Tibial artery (tissue), 4 donors: Measurements from ENCODE around the gene KCNMA1.

Experiments used
- DNase-seq, 2 donors: peaks; one replicate each; pipeline ENCODE4 v3.0.0-alpha.2; 2019
- H3K27ac ChIP-seq, 2 donors: fragments of 200-600 bp; sonication (generic) in 1 of 2; 1 replicate in 1 of 2; 2 replicates in 1 of 2; pipeline ENCODE4 v1.5.1; 2018 to 2019; ENCODE audit warnings: mild to moderate bottlenecking in 1 of 2
- H3K27me3 ChIP-seq, 2 donors: fragments of 200-600 bp; sonication (generic) in 1 of 2; one replicate each; pipeline versions ENCODE4 v1.5.1 to v1.6.0; 2016 to 2019
- H3K36me3 ChIP-seq, 3 donors: fragments of 200-600 bp; sonication (generic) in 2 of 3; one replicate each; pipeline ENCODE4 v1.5.1; 2016 to 2019; ENCODE audit warnings: mild to moderate bottlenecking in 2 of 3
- H3K4me1 ChIP-seq, 4 donors: fragments of 200-600 bp; sonication (generic) in 2 of 4; 1 replicate in 3 of 4; 2 replicates in 1 of 4; pipeline ENCODE4 v1.5.1; 2016 to 2019
- H3K4me3 ChIP-seq, 2 donors: fragments of 200-600 bp; sonication (generic) in 1 of 2; 1 replicate in 1 of 2; 2 replicates in 1 of 2; pipeline ENCODE4 v1.5.1; 2018 to 2019; ENCODE audit warnings: mild to moderate bottlenecking in 2 of 2
- H3K9me3 ChIP-seq, 3 donors: fragments of 200-600 bp; sonication (generic) in 1 of 3; one replicate each; pipeline ENCODE4 v1.5.1; 2016 to 2019
- CTCF ChIP-seq, 2 experiments: fragments of 200-600 bp in 1 of 2; fragments of 450-650 bp in 1 of 2; IDR thresholded peaks; one replicate each; pipeline ENCODE4 v1.5.1; 2017 to 2019; ENCODE audit warnings: antibody characterized with exemption in 2 of 2, mild to moderate bottlenecking in 1 of 2, moderate library complexity in 1 of 2
- intact Hi-C: fragments of 100-400 bp; cut with DNase I; formaldehyde crosslinking; loops from one replicate; pipeline ENCODE4 v1.15.0; 2023; ENCODE audit warnings: low total_unique reads

KCNMA1 gene

DNA sequence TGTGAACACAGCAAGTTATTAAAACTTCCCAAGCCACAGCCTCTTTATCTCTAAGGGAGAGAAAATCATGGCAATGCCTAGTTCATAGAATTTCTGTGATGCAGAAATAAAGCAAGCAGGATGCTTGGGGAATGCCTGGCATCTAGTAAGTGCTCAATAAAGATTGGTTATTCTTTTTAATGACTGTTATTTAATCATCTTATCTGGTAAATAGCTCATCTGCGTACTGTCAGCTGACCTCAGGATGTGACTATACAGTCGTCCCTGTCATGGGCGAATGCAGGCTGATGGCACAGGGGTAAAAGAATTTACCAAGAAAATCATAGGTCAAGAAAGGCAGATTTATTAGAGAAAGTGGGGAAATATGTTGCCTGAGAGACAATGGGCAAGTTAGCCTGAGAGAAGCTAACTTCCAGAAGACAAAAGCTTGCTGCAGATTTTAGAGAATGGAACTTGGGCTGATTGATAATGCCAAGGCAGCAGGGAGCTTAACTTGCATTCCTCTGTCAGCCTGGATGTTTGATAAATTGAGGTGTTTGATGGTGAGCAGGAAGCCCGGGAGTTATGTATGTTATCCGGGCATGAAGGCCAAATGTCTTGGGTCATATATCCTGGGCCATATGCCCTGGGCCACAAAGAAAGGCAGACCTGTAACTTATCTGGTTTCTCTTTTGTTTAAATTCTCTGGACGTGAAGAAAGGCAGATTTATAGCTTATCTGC lies 126.0 kb downstream of the KCNMA1 start:
- H3K9me3 ChIP-seq, result no peaks in the 10 kb centered on the region
- peak overlapping the region; percentile 64 to 72 for H3K27ac ChIP-seq
- H3K4me1 ChIP-seq, result peaks cover 0 to 63% (median 35%) of the 10 kb centered on the region in 4 donors
- DNase-seq, result no peak
- H3K27me3 ChIP-seq, result no peaks in the 10 kb centered on the region
- intact Hi-C loops, result no loop called here
- TF ChIP-seq CTCF (IDR thresholded peaks at IDR 0.05), result no peak
- H3K4me3 ChIP-seq, result no peak overlapping the region
- H3K36me3 ChIP-seq, result no peaks in the 10 kb centered on the region

- DNase-seq, result no peak
- Histone ChIP-seq H3K27ac (peak overlapping the region in 1 of 2 donors; percentile 64), H3K4me3 (no peak overlapping the region), H3K9me3 (no peaks in the 10 kb centered on the region), H3K4me1 (peaks cover 0 to 72% (median 36%) of the 10 kb centered on the region in 4 donors), H3K36me3 (no peaks in the 10 kb centered on the region), H3K27me3 (no peaks in the 10 kb centered on the region)
- TF ChIP-seq CTCF (IDR thresholded peaks at IDR 0.05), result no peak
- intact Hi-C loops, result no loop called here
These were observed 126.9 kb downstream of the KCNMA1 start for GRCh38 chr10:77510695-77511094.

DNA sequence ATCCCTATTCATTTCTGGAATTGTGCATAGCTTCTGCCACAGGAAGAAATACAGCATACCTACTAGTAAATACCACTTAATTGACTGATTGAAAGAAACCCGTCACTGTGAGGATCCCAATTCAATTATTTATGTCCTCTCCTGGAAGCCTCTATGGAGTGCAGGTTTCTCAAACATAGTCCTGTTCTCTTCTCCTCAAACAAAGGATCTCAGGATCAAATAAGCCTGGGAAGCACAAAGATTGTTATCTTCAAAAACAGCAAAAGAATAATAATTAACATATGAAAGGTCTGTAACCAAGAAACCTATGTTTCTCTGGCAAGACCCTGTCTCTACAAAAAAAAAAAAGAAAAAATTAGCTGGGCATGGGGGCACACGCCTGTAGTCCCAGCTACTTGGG lies 127.3 kb downstream of the KCNMA1 start:
- Histone ChIP-seq H3K36me3 (no peaks in the 10 kb centered on the region), H3K4me1 (peaks cover 0 to 76% (median 37%) of the 10 kb centered on the region in 4 donors), H3K27me3 (no peaks in the 10 kb centered on the region), H3K9me3 (no peaks in the 10 kb centered on the region), H3K27ac (no peak overlapping the region), H3K4me3 (no peak overlapping the region)
- intact Hi-C loops, result no loop called here
- TF ChIP-seq CTCF (IDR thresholded peaks at IDR 0.05), result no peak
- DNase-seq, result no peak

DNA sequence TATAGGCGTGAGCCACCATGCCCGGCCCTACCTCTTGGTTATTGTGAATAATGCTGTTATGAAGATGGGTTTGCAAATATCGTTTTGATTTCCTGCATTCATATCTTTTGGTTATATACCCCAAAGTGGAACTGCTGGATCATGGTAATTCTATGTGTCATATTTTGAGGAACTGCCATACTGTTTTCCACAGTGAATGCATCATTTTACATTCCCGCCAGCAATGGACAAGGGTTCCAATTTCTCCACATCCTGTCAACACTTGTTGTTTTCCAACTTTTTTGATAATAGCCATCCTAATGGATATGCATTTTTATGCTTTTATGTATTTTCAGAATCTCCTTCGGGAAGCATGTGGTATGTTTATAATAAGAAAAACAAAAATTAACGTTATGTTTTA lies 128.2 kb downstream of the KCNMA1 start:
- H3K36me3 ChIP-seq, result no peaks in the 10 kb centered on the region
- no peak overlapping the region for H3K27ac ChIP-seq
- H3K4me3 ChIP-seq, result no peak overlapping the region
- H3K27me3 ChIP-seq, result no peaks in the 10 kb centered on the region
- no peak for DNase-seq
- H3K4me1 ChIP-seq, result peaks cover 0 to 79% (median 36%) of the 10 kb centered on the region in 4 donors
- H3K9me3 ChIP-seq, result no peaks in the 10 kb centered on the region
- TF ChIP-seq CTCF (IDR thresholded peaks at IDR 0.05), result no peak
- intact Hi-C loops, result no loop called here

DNA sequence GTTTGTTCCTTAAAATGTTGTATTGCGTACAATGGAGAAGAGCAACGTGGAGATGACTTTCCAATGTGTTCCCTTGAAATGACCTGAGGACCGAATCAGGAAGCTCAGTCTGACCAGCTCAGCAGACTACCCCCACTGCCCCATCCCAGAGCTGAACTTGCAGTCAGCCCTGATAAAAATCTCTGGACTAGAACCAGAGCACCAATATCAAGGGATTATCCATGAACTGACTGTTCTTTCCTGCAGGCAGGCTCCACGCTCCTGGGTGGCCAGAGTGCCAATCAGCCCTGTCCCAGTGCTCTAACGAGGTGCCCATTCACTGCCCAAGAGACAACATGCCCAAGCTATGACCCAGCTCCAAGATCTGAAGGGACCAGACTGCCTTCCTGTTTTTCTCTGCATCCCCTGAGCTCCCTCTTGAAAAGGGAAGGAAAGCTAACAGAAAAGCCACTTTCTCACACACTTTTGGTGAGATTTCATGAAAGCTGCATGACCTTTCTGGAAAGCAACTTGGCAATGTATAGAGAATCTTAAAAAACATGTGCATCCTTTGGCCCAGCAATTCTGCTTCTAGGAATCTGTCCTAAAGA lies 130.2 kb downstream of the KCNMA1 start:
- no peaks in the 10 kb centered on the region for H3K36me3 ChIP-seq
- H3K27ac ChIP-seq, result peak overlapping the region in 1 of 2 donors; percentile 29
- TF ChIP-seq CTCF (IDR thresholded peaks at IDR 0.05), result no peak
- peak in 1 of 2 donors; percentile 65 for DNase-seq
- H3K4me1 ChIP-seq, result peaks cover 0 to 63% (median 22%) of the 10 kb centered on the region in 4 donors
- no peaks in the 10 kb centered on the region for H3K9me3 ChIP-seq
- no peaks in the 10 kb centered on the region for H3K27me3 ChIP-seq
- intact Hi-C loops, result no loop called here
- H3K4me3 ChIP-seq, result no peak overlapping the region
